HL-60 (cell line): ENCODE measurements around the gene SNTG2.

Experiments used
- DNase-seq, 2 experiments: peaks; one replicate each; pipeline ENCODE4 v3.0.0-alpha.2; 2010 to 2020; ENCODE audit warnings: low read depth in 1 of 2, low spot score in 1 of 2
- H3K27ac ChIP-seq: fragments of 250-450 bp; sonication (Bioruptor Pico); replicated peaks from 2 replicates; pipeline ENCODE4 v1.5.1; 2020; ENCODE audit warnings: mild to moderate bottlenecking, moderate library complexity
- H3K27me3 ChIP-seq: fragments of 250-450 bp; sonication (Bioruptor Pico); 2 replicates; pipeline ENCODE4 v1.5.1; 2021; ENCODE audit warnings: mild to moderate bottlenecking, moderate library complexity; ENCODE audit not compliant: insufficient read depth, poor library complexity, severe bottlenecking
- H3K4me3 ChIP-seq: replicated peaks from 2 replicates; pipeline ENCODE4 v1.5.1; 2011; ENCODE audit warnings: mild to moderate bottlenecking, control low read depth, low read length; ENCODE audit not compliant: insufficient read depth
- GABPA ChIP-seq: IDR thresholded peaks from 2 replicates; pipeline ENCODE4 v1.6.1; 2012; ENCODE audit warnings: low read depth
- POLR2AphosphoS5 ChIP-seq: IDR thresholded peaks from 2 replicates; pipeline ENCODE4 v1.6.1; 2012; ENCODE audit warnings: low read depth
- SPI1 ChIP-seq: IDR thresholded peaks from 2 replicates; pipeline ENCODE4 v1.6.1; 2012; ENCODE audit warnings: low read depth, mild to moderate bottlenecking, borderline replicate concordance
- TF ChIP-seq, protein P1 (sequence below): IDR thresholded peaks from one replicate; pipeline ENCODE4 v1.5.1; 2011; ENCODE audit warnings: low read length, control low read depth, inconsistent platforms; ENCODE audit not compliant: insufficient read depth
- TF ChIP-seq, protein P2 (sequence below): IDR thresholded peaks from 2 replicates; pipeline ENCODE4 v1.6.1; 2012; ENCODE audit warnings: low read depth; ENCODE audit not compliant: insufficient replicate concordance

The SNTG2 gene

GRCh38 chr2:1393321-1393720 lies 442.7 kb downstream of the SNTG2 start:
- H3K27ac ChIP-seq, result no peak overlapping the region
- no peak overlapping the region for H3K4me3 ChIP-seq
- H3K27me3 ChIP-seq, result no peaks in the 10 kb centered on the region
- TF ChIP-seq, protein P1, sequence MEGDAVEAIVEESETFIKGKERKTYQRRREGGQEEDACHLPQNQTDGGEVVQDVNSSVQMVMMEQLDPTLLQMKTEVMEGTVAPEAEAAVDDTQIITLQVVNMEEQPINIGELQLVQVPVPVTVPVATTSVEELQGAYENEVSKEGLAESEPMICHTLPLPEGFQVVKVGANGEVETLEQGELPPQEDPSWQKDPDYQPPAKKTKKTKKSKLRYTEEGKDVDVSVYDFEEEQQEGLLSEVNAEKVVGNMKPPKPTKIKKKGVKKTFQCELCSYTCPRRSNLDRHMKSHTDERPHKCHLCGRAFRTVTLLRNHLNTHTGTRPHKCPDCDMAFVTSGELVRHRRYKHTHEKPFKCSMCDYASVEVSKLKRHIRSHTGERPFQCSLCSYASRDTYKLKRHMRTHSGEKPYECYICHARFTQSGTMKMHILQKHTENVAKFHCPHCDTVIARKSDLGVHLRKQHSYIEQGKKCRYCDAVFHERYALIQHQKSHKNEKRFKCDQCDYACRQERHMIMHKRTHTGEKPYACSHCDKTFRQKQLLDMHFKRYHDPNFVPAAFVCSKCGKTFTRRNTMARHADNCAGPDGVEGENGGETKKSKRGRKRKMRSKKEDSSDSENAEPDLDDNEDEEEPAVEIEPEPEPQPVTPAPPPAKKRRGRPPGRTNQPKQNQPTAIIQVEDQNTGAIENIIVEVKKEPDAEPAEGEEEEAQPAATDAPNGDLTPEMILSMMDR, result no peak
- no peak for TF ChIP-seq GABPA
- TF ChIP-seq, protein P2, sequence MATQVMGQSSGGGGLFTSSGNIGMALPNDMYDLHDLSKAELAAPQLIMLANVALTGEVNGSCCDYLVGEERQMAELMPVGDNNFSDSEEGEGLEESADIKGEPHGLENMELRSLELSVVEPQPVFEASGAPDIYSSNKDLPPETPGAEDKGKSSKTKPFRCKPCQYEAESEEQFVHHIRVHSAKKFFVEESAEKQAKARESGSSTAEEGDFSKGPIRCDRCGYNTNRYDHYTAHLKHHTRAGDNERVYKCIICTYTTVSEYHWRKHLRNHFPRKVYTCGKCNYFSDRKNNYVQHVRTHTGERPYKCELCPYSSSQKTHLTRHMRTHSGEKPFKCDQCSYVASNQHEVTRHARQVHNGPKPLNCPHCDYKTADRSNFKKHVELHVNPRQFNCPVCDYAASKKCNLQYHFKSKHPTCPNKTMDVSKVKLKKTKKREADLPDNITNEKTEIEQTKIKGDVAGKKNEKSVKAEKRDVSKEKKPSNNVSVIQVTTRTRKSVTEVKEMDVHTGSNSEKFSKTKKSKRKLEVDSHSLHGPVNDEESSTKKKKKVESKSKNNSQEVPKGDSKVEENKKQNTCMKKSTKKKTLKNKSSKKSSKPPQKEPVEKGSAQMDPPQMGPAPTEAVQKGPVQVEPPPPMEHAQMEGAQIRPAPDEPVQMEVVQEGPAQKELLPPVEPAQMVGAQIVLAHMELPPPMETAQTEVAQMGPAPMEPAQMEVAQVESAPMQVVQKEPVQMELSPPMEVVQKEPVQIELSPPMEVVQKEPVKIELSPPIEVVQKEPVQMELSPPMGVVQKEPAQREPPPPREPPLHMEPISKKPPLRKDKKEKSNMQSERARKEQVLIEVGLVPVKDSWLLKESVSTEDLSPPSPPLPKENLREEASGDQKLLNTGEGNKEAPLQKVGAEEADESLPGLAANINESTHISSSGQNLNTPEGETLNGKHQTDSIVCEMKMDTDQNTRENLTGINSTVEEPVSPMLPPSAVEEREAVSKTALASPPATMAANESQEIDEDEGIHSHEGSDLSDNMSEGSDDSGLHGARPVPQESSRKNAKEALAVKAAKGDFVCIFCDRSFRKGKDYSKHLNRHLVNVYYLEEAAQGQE, result no peak
- TF ChIP-seq POLR2AphosphoS5, result no peak
- TF ChIP-seq SPI1, result no peak
- no peak for DNase-seq

- Histone ChIP-seq H3K27me3 (no peaks in the 10 kb centered on the region), H3K27ac (no peak overlapping the region), H3K4me3 (no peak overlapping the region)
- no peak for DNase-seq
- TF ChIP-seq, protein P2, result no peak
- TF ChIP-seq, protein P1, result no peak
- TF ChIP-seq SPI1 (no peak), GABPA (no peak), POLR2AphosphoS5 (no peak)
Measured at GRCh38 chr2:1394709-1395408, 444.2 kb downstream of the SNTG2 start.

GRCh38 chr2:1397350-1397749 lies 446.7 kb downstream of the SNTG2 start:
- H3K4me3 ChIP-seq, result no peak overlapping the region
- TF ChIP-seq, protein P1, result no peak
- TF ChIP-seq SPI1 (no peak), GABPA (no peak), POLR2AphosphoS5 (no peak)
- TF ChIP-seq, protein P2, result no peak
- H3K27ac ChIP-seq, result no peak overlapping the region
- no peaks in the 10 kb centered on the region for H3K27me3 ChIP-seq
- no peak for DNase-seq
